Left kidney (tissue), 8 donors: Measurements from ENCODE around the gene KLRK1. TPM values are rescaled to one million over a fixed set of nuclear protein-coding genes. Genes with fewer than 3 reads are reported as not detected.
"Not testable (repeated sequence)": the region's sequence is repeated elsewhere in the genome, so short reads cannot be mapped to it uniquely, and the experiment has no call there.

Experiments used
- DNase-seq: peaks from one replicate; pipeline ENCODE4 v3.0.0-alpha.2; 2013
- long read RNA-seq, 8 donors: transcript quantifications; one replicate each; lab custom pipeline, GENCODE V29; 2026
- polyA plus RNA-seq: library from polyadenylated mRNA; unstranded; fragments of 120-200 nt; gene quantifications from one replicate; pipeline ENCODE4 v1.2.1, GENCODE V29; 2013; ENCODE audit not compliant: insufficient read length

KLRK1 gene
- polyA plus RNA-seq = 1.8 TPM
- long read RNA-seq, donor 1 = 0 reads
- long read RNA-seq, donor 2 = 0 reads
- long read RNA-seq, donor 3 = 0 reads
- long read RNA-seq, donor 4 = 0 reads
- long read RNA-seq, donor 5 = 0 reads
- long read RNA-seq, donor 6 = 0 reads
- long read RNA-seq, donor 7 = 0 reads
- long read RNA-seq, donor 8 = 0 reads

DNA sequence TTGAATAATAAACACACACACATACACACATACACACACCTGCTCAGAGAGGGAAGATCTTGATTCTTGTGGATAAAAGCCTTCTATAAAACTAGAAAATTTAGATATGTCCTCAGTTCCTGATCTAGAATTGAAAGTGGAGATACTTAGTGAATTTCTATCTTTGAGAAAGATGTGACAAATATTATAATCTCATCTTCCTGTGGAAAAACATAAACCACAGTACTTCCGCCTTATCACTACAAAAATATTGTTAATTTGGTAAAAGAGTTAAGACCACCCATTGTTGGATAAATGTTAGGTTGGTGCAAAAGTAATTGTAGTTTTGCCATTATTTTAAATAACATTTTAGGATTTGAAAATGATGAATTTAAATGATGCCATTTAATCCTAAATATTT lies at the start of gene KLRK1:
TSS of gene KLRK1 (minus strand) at position 138 of the 400 bp plus-strand sequence. CDS start 1,231 bp downstream, outside the sequence.
- DNase-seq = no peak

DNA sequence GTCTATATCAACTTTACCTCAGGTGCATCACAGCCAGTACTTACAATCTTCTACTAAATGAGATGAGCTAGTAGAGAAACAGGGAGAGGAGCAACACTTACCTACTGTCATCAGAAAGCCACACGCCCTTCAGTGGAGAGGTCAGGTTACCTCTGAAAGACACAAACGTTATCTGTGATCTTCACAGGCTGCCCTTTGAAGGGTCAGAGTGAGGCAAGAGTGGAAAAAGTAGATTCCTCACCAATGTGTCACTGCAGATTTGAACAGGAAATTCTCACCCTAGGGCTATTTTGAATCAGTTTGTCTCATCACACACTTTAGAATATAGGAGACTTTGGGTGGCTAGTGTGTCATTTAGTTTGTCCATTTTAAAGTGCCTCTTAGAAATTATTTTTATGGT lies 47.8 kb upstream of the KLRK1 start:
- DNase-seq = not testable (repeated sequence)

DNA sequence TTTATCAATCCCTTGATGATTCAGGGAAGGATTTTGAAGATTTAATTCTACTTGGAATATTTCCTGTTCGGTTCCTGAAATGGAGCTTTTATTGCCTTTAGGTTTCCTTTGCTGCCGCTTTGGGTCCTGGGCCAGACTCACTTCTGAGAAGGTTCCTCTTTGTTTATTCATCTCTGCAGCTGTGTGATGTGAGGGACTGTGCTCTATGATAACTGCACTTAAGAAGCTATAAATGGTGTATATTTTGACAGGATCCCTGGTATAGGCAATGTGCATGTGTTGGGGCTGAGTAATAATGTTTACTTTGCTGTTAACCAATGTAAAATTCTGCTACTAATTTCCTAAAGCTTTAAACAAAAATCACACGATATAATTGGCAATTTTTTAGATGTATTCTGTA lies 46.0 kb upstream of the KLRK1 start, which contains the start of gene KLRC2:
TSS of gene KLRC2 (minus strand) at position 195 of the 400 bp plus-strand sequence. CDS start at position 171, 24 bp downstream.
- not testable (repeated sequence) for DNase-seq

DNA sequence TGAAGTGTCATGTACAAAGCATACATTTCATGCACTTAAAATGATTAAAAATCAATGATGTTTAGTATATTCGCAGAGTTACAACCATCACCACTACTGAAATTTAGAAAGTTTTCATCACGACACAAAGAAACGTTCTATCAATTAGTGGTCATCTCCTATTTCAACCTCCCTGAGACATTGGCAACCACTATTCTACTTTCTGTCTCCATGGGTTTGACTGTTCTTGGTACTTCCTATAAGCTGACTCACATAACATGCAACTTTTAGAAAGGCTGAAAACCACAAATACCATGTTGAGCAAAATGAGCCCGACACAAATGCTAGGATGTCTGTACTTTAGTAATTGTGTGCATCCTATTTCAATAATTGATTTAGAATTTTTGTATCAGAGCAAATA lies 40.8 kb upstream of the KLRK1 start:
- not testable (repeated sequence) for DNase-seq

DNA sequence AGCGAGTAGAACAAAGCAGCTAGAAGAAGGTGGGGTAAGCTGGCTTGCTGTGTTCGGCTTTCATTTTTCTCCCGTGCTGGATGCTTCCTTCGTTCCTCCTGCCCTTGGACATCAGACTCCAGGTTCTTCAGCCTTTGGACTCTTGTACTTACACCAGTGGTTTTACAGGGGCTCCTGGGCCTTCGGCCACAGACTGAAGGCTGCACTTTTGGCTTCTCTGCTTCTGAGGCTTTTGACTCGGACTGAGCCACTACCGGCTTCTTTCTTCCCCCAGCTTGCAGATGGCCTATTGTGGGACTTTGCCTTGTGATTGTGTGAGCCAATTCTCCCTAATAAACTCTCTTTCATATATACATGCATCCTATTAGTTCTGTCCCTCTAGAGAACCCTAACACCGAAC lies 36.1 kb upstream of the KLRK1 start:
- DNase-seq = not testable (repeated sequence)

DNA sequence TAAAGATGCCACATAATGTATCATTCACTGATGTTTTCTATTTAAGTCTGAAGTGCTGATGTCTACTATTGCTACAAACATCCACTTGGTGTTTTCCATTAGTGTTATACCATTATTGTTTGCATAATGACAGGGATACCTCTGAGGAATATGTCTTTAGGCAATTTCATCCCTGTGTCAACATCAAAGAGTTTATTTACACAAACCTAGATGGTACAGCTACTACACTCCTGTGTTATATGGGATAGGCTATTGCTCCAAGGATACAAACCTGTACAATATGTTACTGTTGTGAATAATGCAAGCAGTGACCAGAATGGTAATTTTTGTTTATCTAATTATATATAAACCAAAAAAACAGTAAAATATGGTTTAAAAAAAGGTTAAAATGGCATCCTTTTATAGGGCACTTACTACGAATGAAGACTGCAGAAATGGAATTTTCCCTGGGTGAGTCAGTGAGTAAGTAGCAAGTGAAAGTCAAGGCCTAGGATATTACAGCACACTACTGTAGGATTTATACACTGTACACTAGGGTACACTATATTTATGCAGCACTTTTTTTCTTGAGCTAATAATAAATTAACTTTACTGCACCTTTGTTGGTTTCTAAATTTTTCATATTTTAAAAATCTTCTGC lies 34.5 kb upstream of the KLRK1 start:
- DNase-seq = not testable (repeated sequence)

DNA sequence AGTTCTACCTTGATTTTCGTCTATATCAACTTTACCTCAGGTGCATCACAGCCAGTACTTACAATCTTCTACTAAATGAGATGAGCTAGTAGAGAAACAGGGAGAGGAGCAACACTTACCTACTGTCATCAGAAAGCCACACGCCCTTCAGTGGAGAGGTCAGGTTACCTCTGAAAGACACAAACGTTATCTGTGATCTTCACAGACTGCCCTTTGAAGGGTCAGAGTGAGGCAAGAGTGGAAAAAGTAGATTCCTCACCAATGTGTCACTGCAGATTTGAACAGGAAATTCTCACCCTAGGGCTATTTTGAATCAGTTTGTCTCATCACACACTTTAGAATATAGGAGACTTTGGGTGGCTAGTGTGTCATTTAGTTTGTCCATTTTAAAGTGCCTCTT lies 32.3 kb upstream of the KLRK1 start:
- DNase-seq = not testable (repeated sequence)

DNA sequence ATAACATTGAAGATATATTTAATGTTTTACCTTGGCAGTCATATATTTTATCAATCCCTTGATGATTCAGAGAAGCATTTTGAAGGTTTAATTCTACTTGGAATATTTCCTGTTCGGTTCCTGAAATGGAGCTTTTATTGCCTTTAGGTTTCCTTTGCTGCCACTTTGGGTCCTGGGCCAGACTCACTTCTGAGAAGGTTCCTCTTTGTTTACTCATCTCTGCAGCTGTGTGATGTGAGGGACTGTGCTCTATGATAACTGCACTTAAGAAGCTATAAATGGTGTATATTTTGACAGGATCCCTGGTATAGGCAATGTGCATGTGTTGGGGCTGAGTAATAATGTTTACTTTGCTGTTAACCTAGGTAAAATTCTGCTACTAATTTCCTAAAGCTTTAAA lies 30.5 kb upstream of the KLRK1 start, which contains the start of gene KLRC3:
TSS of gene KLRC3 (minus strand) at position 262 of the 400 bp plus-strand sequence. CDS start at position 217, 45 bp downstream.
- not testable (repeated sequence) for DNase-seq

DNA sequence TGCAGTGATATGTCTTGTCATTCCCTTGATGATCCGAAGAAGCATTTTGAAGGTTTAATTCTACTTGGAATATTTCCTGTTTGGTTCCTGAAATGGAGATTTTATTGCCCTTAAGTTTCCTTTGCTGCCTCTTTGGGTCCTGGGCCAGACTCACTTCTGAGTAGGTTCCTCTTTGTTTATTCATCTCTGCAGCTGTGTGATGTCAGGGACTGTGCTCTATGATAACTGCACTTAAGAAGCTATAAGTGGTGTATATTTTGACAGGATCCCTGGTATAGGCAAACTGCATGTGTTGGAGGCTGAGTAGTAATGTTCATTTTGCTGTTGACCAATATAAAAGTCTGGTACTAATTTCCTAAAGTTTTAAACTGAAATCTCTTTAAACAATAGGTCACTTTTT lies 19.6 kb upstream of the KLRK1 start, which contains the start of gene KLRC4:
TSS of gene KLRC4 (minus strand) at position 366 of the 400 bp plus-strand sequence. CDS start at position 184, 182 bp downstream.
- DNase-seq = no peak

DNA sequence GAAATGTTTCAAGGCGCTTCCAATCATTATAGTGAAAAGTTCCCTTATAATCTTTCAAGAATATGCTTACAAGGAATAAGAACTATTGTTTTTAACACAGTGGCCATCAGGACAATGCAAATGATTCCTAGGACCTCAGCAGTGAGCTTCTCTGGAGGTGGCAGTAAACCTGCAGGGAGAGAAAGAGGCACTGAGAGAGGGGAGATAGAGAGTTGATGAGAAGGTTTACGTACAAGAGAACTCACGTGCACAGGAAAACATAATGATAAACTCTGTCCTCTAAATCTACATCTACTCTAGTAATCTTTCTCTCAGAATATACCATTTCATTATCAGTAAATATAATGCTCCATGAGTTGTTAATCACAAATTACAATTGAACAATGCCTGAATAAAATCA lies 19.0 kb upstream of the KLRK1 start:
- DNase-seq = no peak

DNA sequence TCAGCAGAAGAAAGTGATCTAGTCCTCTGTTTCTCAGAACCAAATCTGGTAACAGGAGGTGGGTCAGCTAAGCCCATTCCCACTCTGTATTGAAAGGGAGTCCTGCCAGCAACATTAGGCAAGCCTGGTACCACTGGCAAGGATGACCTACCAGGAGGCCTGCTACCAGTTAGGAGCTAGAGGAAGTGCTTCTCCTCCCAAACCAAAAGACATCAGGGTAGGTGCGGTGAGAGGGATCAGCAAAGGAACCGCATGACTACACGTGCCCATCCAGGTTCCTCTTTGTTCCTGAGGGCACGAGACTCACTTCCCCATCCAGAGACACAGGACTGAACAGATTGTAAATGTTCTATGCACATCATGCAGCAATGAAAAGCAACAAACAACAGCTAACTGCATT lies 16.9 kb upstream of the KLRK1 start:
- no peak for DNase-seq

DNA sequence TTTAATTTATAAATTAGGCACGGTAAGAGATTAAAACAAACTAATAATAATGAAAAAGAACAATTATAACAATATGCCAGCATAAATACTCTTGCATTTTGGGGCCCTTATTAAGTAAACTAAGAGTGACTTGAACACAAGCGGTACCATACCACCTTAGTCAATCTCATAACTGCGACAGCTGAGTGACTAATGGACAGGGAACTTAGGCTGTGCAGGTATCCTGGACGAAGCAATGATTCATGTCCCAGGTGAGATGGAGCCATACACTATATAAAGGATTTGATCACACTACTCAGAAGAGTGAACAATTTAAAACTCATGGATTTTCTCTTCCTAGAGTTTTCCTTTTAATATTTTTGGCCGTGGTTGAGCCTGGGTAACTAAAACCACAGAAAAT lies 15.5 kb upstream of the KLRK1 start:
- DNase-seq = no peak

DNA sequence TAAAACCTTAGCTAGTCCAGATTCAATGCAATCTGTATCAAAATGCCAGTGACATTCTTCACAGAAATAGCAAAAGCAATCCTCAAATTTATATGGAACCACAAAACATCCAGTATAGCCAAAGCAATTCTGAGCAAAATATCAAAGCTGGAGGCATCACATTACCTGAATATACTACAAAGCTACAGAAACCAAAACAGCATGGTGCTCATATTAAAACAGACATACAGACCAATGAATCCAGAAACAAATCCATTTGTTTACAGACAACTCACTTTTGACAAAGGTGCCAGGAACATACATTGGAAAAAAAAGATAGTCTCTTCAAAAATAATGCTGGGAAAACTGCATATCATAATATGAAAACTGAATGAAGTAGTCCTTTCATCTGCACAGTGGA lies 15.0 kb upstream of the KLRK1 start:
- no peak for DNase-seq

DNA sequence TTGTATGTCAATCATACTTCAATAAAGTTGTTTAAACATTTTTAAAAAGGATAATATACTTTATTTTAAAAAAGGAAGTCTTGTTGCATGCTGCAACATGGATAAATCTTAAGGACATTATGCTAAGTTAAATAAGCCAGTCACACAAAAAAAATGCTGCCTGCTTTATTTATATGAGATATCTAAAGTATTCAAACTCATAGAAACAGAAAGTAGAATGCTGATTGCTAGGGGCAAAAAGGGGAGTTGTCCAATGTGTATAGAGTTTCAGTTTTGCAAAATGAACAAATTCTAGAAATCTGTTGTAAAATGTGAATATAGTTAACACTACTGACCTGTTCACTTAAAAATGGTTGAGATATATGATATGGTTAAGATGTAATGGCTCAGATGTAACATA lies 11.0 kb upstream of the KLRK1 start:
- DNase-seq = no peak

DNA sequence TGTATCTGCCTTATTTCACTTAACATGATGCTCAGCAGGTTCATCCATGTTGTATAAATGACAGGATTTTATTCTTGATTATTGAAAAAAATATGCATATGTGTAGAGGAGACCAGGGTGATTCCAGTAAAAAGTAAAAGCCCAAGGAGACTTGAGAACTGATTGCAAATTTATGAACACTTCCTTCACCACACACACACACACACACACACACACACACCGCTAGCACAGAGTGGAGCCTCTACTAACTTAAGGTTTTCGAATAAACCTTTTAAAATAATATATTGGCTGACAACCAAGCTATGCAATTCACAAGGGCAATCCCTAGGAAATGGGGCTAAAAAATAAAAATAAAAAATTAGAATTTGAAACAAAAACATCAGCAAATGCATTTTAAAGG lies 8.3 kb upstream of the KLRK1 start:
- no peak for DNase-seq

DNA sequence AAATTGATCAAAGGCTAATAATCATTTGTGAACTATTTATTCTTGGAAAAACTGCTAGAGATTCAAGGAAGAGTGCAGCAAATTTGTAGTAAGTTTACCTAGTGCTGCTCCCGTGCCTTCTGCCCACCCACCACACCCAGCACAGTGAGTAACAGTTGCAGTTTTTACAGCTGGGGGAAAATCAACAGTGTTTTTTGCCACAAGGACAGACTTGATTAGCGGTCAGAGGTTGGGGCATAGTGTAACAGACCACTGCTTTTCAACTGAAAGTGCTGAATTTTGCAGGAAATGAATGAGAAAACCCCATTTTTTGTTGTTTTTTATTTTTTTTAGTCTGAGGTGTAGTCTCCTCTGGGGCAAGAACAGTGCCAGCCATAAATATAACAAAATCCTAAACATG lies 7.5 kb upstream of the KLRK1 start:
- no peak for DNase-seq

DNA sequence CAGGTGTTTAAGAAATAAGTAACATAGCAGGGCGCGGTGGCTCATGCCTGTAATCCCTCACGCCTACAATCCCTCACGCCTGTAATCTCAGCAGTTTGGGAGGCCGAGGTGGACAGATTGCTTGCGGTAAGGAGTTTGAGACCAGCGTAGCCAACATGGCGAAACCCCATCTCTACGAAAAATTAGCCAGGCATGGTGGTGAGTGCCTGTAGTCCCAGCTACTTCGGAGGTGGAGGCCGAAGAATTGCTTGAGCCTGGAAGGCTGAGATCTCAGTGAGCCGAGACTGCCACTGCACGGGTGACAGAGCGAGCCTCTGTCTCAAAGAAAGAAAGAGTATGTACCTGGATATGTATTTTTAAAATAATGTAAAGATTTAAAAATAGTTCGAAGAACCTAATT lies 6.3 kb upstream of the KLRK1 start:
- DNase-seq = not testable (repeated sequence)

DNA sequence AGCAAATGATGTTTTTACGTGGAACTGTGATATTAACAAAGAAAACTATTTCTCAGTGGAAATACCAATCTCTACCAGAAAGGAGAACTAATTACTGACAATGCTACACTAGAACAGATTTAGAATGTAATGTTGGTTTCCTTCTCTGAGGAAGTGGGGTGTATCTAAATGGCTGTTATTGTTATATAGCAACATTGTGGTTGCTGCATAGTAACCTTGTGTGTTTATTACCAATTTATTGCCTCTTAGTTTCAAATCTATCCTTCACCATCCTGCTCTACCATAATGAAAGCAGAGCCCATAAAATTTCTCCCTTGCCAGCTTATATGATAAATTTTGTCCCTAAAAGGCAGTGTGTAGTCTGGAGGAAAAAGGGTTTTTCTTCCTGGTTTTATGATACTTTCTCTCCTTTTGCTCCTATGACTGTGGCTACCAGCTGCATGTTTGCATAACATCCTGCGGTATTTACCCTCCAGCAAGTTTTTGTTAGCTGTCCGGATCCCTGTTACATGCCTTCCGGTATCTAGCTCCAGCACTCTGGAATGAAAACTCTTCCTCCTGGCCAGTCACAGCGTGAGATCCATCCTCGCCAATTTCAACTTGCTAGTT lies 5.7 kb upstream of the KLRK1 start:
- no peak for DNase-seq

DNA sequence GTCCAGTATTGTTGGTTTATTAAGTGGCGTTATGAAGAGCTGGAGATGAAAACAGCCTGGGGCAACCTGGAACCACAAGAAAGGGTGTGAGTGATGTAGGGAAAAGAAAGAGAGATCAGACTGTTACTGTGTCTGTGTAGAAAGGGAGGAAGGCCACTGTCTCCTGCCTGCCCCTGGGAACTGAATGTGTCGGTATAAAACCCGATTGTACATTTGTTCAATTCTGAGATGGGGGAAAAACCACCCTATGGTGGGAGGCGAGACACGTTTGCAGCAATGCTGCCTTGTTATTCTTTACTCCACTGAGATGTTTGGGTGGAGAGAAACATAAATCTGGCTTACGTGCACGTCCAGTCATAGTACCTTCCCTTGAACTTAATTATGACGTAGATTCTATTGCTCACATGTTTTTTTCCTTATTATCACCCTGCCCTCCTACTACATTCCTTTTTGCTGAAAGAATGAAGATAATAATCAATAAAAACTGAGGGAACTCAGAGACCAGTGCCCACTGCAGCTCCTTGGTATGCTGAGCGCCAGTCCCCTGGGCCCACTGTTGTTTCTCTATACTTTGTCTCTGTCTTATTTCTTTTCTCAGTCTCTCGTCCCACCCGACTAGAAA lies 4.8 kb upstream of the KLRK1 start:
- not testable (repeated sequence) for DNase-seq

DNA sequence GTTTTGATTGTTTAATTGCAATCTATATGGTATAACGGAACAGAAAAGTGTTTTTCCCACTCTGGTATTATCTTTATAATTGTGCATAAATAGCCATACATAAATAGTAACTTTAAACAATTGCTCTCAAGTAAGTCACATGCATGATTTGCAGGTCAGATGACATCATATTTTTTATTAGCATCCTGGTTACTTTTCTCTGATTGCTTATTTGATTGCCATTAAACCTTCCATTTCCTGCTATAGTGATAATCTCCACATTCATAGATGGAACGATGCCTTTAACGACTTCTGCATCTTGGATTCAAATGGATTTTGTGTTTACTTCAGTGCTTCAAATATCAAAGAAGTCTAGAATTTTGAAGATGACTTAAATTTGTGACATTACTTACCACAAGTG lies 3.5 kb upstream of the KLRK1 start:
- no peak for DNase-seq

DNA sequence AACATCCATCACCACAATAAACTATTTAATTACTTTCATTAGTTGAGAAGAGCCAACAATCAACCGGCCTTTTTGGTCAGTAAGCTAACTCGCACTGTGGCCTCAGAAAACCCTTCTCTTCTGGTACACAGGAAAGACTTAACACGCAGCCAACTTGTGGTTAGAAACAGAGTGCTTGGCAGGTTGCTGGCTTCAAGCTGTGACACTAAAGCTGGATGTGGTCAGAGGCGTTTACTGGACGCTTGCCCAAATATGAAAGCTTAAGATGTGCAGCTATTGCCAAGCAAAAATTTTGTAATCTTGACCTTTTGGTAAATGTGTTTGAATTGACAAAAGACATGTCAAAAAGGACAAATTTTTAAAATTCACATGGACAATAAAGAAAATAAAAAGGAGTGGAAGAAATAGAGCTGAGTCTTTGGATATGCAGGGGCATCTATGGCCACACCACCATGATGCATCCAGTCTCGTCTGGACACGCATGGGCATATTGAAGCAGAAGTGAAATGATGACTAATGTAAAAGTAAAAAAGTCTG lies 2.6 kb upstream of the KLRK1 start:
- DNase-seq = no peak

DNA sequence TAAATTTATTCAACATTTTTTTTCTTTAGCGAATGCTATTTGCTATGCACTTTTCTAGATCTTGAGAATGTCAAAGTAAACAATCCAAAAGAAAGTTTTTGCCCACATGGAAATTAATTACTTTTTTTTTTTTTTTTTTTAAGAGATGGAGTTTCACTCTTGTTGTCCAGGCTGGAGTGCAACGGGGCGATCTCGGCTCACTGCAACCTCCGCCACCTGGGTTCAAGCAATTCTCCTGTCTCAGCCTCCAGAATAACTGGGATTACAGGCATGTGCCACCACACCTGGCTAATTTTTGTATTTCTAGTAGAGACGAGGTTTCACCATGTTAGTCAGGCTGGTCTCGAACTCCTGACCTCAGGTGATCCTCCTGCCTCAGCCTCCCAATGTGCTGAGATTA lies 1.1 kb upstream of the KLRK1 start:
- not testable (repeated sequence) for DNase-seq
